CD14-positive monocyte (primary cell): ENCODE measurements around the gene TLCD1. TPM values are rescaled to one million over a fixed set of nuclear protein-coding genes. Genes with fewer than 3 reads are reported as not detected.

Experiments used
- DNase-seq, 3 donors: peaks; one replicate each; pipeline ENCODE4 v3.0.0-alpha.2; 2011 to 2022
- H2AFZ ChIP-seq: 2 replicates; pipeline ENCODE4 v1.6.0; 2012; ENCODE audit warnings: mild to moderate bottlenecking, low read depth, low read length, inconsistent platforms; ENCODE audit not compliant: insufficient read depth, poor library complexity, severe bottlenecking
- H3K27ac ChIP-seq, 2 donors: 1 replicate in 1 of 2; 2 replicates in 1 of 2; pipeline ENCODE4 v1.5.1; 2012 to 2013; ENCODE audit warnings: low read length in 2 of 2, control low read depth in 1 of 2, inconsistent platforms in 1 of 2, low read depth in 1 of 2, mild to moderate bottlenecking in 1 of 2
- H3K27me3 ChIP-seq, 2 donors: one replicate each; pipeline versions ENCODE4 v1.6.0 to v1.6.1; 2011 to 2013; ENCODE audit warnings: low read length in 2 of 2; ENCODE audit not compliant: control insufficient read depth in 2 of 2, insufficient read depth in 2 of 2
- H3K36me3 ChIP-seq, 2 donors: replicated peaks in 1 of 2; 1 replicate in 1 of 2; 2 replicates in 1 of 2; pipeline versions ENCODE4 v1.5.1 to v1.6.1; 2012 to 2013; ENCODE audit warnings: low read length in 2 of 2, control low read depth in 1 of 2, inconsistent platforms in 1 of 2, mild to moderate bottlenecking in 1 of 2; ENCODE audit not compliant: insufficient read depth in 2 of 2, control insufficient read depth in 1 of 2
- H3K4me1 ChIP-seq, 2 donors: 1 replicate in 1 of 2; 2 replicates in 1 of 2; pipeline versions ENCODE4 v1.5.1 to v1.6.1; 2012 to 2013; ENCODE audit warnings: low read length in 2 of 2, control low read depth in 1 of 2, inconsistent platforms in 1 of 2, mild to moderate bottlenecking in 1 of 2, moderate library complexity in 1 of 2; ENCODE audit not compliant: insufficient read depth in 2 of 2, control insufficient read depth in 1 of 2
- H3K4me2 ChIP-seq: replicated peaks from 2 replicates; pipeline ENCODE3; 2012; ENCODE audit warnings: low read length, moderate library complexity, mild to moderate bottlenecking; ENCODE audit not compliant: poor library complexity, severe bottlenecking; ENCODE audit errors: extremely low read depth
- H3K4me3 ChIP-seq, 3 experiments: fragments of 200-600 bp in 1 of 3; sonication (generic) in 1 of 3; replicated peaks in 1 of 3; 1 replicate in 2 of 3; 2 replicates in 1 of 3; pipeline ENCODE4 v1.5.1; 2011 to 2013; ENCODE audit warnings: low read length in 3 of 3, mild to moderate bottlenecking in 3 of 3, control low read depth in 2 of 3, low read depth in 2 of 3, inconsistent platforms in 1 of 3, moderate library complexity in 1 of 3
- H3K79me2 ChIP-seq: 2 replicates; pipeline ENCODE4 v1.6.0; 2012; ENCODE audit warnings: mild to moderate bottlenecking, control low read depth, inconsistent platforms, low read length, moderate library complexity; ENCODE audit not compliant: insufficient read depth
- H3K9ac ChIP-seq: 2 replicates; pipeline ENCODE4 v1.6.0; 2017; ENCODE audit warnings: low read length, mild to moderate bottlenecking; ENCODE audit not compliant: insufficient read depth, poor library complexity, severe bottlenecking
- H3K9me3 ChIP-seq, 2 donors: replicated peaks in 1 of 2; 1 replicate in 1 of 2; 2 replicates in 1 of 2; pipeline versions ENCODE4 v1.5.1 to v1.6.1; 2012 to 2013; ENCODE audit warnings: low read length in 2 of 2, control low read depth in 1 of 2; ENCODE audit not compliant: control insufficient read depth in 1 of 2, insufficient read depth in 1 of 2
- H4K20me1 ChIP-seq: 2 replicates; pipeline ENCODE4 v1.6.0; 2012; ENCODE audit warnings: mild to moderate bottlenecking, low read length, control low read depth, moderate library complexity; ENCODE audit not compliant: insufficient read depth
- H3K27ac Mint-ChIP-seq, 7 donors: one replicate each; pipeline ENCODE4 v1.8.0; 2020; ENCODE audit warnings: mild to moderate bottlenecking in 7 of 7, mixed read lengths in 7 of 7, moderate library complexity in 6 of 7, inconsistent platforms in 2 of 7
- H3K27me3 Mint-ChIP-seq, 3 donors: one replicate each; pipeline ENCODE4 v1.8.0; 2021 to 2022; ENCODE audit warnings: low read depth in 3 of 3, mild to moderate bottlenecking in 3 of 3, mixed read lengths in 3 of 3, moderate library complexity in 3 of 3, inconsistent platforms in 1 of 3
- H3K36me3 Mint-ChIP-seq, 2 donors: one replicate each; pipeline ENCODE4 v1.8.0; 2020; ENCODE audit warnings: mixed read lengths in 2 of 2, inconsistent platforms in 1 of 2, mild to moderate bottlenecking in 1 of 2
- H3K4me1 Mint-ChIP-seq: one replicate; pipeline ENCODE4 v1.8.0; 2020; ENCODE audit warnings: mild to moderate bottlenecking, mixed read lengths
- H3K4me3 Mint-ChIP-seq, 2 donors: one replicate each; pipeline ENCODE4 v1.8.0; 2020; ENCODE audit warnings: mild to moderate bottlenecking in 2 of 2, mixed read lengths in 2 of 2, moderate library complexity in 1 of 2
- H3K9me3 Mint-ChIP-seq, 7 donors: one replicate each; pipeline ENCODE4 v1.8.0; 2020 to 2022; ENCODE audit warnings: mixed read lengths in 7 of 7, mild to moderate bottlenecking in 6 of 7, moderate library complexity in 6 of 7, inconsistent platforms in 2 of 7
- WGBS: methylation state at CpG from one replicate; pipeline ENCODE4 v1.1.5; 2013; ENCODE audit warnings: missing lambda C conversion rate; ENCODE audit not compliant: insufficient coverage; 5-methylcytosine and 5-hydroxymethylcytosine counted together
- intact Hi-C, 2 donors: fragments of 100-400 bp; cut with micrococcal nuclease; formaldehyde crosslinking; loops; one replicate each; pipeline versions ENCODE4 v1.15.0 to v1.15.1; 2023
- polyA plus RNA-seq, 3 donors: library from polyadenylated mRNA; depleted of rRNA in 1 of 3; unstranded in 2 of 3; stranded (reverse) in 1 of 3; fragments of 300-500 nt in 2 of 3; fragments of >200 nt in 1 of 3; fragmentation: Illumina TruSeq in 2 of 3; gene quantifications; 1 replicate in 2 of 3; 2 replicates in 1 of 3; pipeline ENCODE4 v1.2.3, GENCODE V29; 2012 to 2021
- TF ChIP-seq, protein P1 (sequence below): fragments of 200-600 bp; IDR thresholded peaks from one replicate; pipeline ENCODE4 v1.8.0; 2022; ENCODE audit warnings: antibody characterized with exemption, mild to moderate bottlenecking

TLCD1 gene
- polyA plus RNA-seq, 3 donors = 0.79 TPM; not detected in 2

DNA sequence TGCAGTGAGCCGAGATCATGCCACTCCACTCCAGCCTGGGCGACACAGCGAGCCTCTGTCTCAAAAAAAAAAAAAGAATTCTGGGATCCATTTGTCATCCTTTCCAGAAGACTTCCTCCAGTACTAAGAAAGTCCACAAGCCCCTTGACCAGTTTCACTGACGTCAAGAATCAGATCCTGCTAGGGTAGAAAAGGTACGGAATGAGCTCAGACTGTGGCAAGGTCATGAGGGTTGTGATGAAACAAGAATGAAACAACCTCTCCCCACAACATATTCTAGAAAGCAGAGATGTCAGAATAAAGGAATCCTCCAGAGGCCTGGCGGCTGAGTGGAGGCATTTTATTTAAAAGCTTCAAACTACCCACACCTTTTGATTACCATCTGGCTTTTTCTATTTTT, 47.7 kb upstream of the TLCD1 start:
- Histone ChIP-seq H3K9ac (no peak overlapping the region), H3K79me2 (no peaks in the 10 kb centered on the region), H4K20me1 (peaks cover 4% of the 10 kb centered on the region), H3K4me3 (no peak overlapping the region), H3K4me2 (no peak overlapping the region), H2AFZ (no peak overlapping the region), H3K36me3 (no peaks in the 10 kb centered on the region), H3K27me3 (no peaks in the 10 kb centered on the region), H3K27ac (no peak overlapping the region), H3K4me1 (no peaks in the 10 kb centered on the region), H3K9me3 (no peaks in the 10 kb centered on the region)
- H3K36me3 Mint-ChIP-seq = peaks cover 9 to 21% of the 10 kb centered on the region in 2 donors
- H3K4me3 Mint-ChIP-seq = no peak overlapping the region
- peaks cover 10% of the 10 kb centered on the region for H3K4me1 Mint-ChIP-seq
- no peak for DNase-seq
- intact Hi-C loops = no loop called here
- H3K27ac Mint-ChIP-seq = no peak overlapping the region
- WGBS = 100% methylated on average over 2 of the region's 6 CpGs
- H3K27me3 Mint-ChIP-seq = peaks cover 0 to 1% (median 0%) of the 10 kb centered on the region in 3 donors
- no peaks in the 10 kb centered on the region for H3K9me3 Mint-ChIP-seq
- TF ChIP-seq, protein P1, sequence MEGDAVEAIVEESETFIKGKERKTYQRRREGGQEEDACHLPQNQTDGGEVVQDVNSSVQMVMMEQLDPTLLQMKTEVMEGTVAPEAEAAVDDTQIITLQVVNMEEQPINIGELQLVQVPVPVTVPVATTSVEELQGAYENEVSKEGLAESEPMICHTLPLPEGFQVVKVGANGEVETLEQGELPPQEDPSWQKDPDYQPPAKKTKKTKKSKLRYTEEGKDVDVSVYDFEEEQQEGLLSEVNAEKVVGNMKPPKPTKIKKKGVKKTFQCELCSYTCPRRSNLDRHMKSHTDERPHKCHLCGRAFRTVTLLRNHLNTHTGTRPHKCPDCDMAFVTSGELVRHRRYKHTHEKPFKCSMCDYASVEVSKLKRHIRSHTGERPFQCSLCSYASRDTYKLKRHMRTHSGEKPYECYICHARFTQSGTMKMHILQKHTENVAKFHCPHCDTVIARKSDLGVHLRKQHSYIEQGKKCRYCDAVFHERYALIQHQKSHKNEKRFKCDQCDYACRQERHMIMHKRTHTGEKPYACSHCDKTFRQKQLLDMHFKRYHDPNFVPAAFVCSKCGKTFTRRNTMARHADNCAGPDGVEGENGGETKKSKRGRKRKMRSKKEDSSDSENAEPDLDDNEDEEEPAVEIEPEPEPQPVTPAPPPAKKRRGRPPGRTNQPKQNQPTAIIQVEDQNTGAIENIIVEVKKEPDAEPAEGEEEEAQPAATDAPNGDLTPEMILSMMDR = no peak

DNA sequence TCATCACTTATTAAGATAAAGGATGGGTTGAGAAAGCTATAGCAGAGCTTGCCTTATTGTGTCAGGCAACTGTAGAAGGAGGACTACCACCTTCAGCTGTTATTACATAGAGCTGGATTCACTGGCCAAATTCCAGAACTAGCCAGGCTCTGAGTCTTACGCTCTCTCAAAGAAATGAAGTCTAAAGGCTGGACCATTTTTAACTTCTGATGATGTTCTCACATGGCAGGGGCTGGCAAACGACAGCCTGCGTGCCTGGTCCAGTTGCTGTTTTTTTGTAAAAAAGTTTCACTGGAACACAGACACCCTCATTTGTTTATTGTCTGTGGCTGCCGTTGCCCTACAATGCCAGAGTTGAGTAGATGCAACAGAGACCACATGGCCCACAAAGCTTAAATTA, 39.0 kb upstream of the TLCD1 start:
- H3K79me2 ChIP-seq = peaks cover 5% of the 10 kb centered on the region
- Mint-ChIP-seq H3K27me3 (peaks cover 0 to 2% (median 0%) of the 10 kb centered on the region in 3 donors), H3K4me3 (no peak overlapping the region), H3K27ac (no peak overlapping the region), H3K36me3 (peaks cover 9 to 21% of the 10 kb centered on the region in 2 donors), H3K4me1 (peaks cover 19% of the 10 kb centered on the region), H3K9me3 (no peaks in the 10 kb centered on the region)
- H3K27me3 ChIP-seq = no peaks in the 10 kb centered on the region
- no peak overlapping the region for H2AFZ ChIP-seq
- no peak overlapping the region for H3K9ac ChIP-seq
- no peaks in the 10 kb centered on the region for H3K9me3 ChIP-seq
- H3K4me1 ChIP-seq = peaks cover 15 to 16% of the 10 kb centered on the region in 2 donors
- intact Hi-C loops = loop anchor here (10.0 kb wide), 3 partner anchors 70 to 350 kb away; partner anchors contain the start of gene ERAL1 (in 1 of the 2)
- DNase-seq = no peak
- 89% methylated on average over 3 of the region's 4 CpGs for WGBS
- peaks cover 7% of the 10 kb centered on the region for H4K20me1 ChIP-seq
- H3K4me2 ChIP-seq = no peak overlapping the region
- H3K27ac ChIP-seq = no peak overlapping the region
- H3K4me3 ChIP-seq = no peak overlapping the region
- H3K36me3 ChIP-seq = peaks cover 14 to 30% of the 10 kb centered on the region in 2 donors
- TF ChIP-seq, protein P1 = no peak
